ENCODE data around the gene ZBTB7B.

- TF ChIP-seq CTCF (IDR thresholded peaks at IDR 0.05; ENCODE audit: low read length) = peak; percentile 63
- TF ChIP-seq EZH2 (IDR thresholded peaks at IDR 0.05; ENCODE audit: borderline replicate concordance, low read length) = no peak
Measured at GRCh38 chr1:154998201-154998780, 4.3 kb upstream of the ZBTB7B start.
